T-helper 2 cell treated with Interferon-gamma antibody and Interleukin-4, amounts not matched to agents 5 μg/mL and 100 μg/mL, for 36 hours (primary cell): ENCODE data around the gene VAV3.

Experiments
- DNase-seq: peaks from one replicate; pipeline ENCODE4 v3.0.0; 2021; ENCODE audit warnings: low spot score
- H3K27ac Mint-ChIP-seq: one replicate; pipeline ENCODE4 v1.8.0; 2021; ENCODE audit warnings: mild to moderate bottlenecking, mixed read lengths
- H3K27me3 Mint-ChIP-seq: one replicate; pipeline ENCODE4 v1.8.0; 2021; ENCODE audit warnings: low read depth, mixed read lengths
- H3K36me3 Mint-ChIP-seq: one replicate; pipeline ENCODE4 v1.8.0; 2021; ENCODE audit warnings: low read depth, mixed read lengths
- H3K4me1 Mint-ChIP-seq: one replicate; pipeline ENCODE4 v1.8.0; 2021; ENCODE audit warnings: low read depth, mixed read lengths
- H3K4me3 Mint-ChIP-seq: one replicate; pipeline ENCODE4 v1.8.0; 2022; ENCODE audit warnings: mild to moderate bottlenecking, moderate library complexity, mixed read lengths
- H3K9me3 Mint-ChIP-seq: one replicate; pipeline ENCODE4 v1.8.0; 2021; ENCODE audit warnings: mixed read lengths

Gene VAV3

GRCh38 chr1:107817935-107818334 lies 147.0 kb downstream of the VAV3 start:
- Mint-ChIP-seq H3K27me3 (no peaks in the 10 kb centered on the region), H3K36me3 (peaks cover 2% of the 10 kb centered on the region), H3K4me3 (no peak overlapping the region), H3K9me3 (peaks cover 4% of the 10 kb centered on the region), H3K4me1 (peaks cover 7% of the 10 kb centered on the region), H3K27ac (no peak overlapping the region)
- no peak for DNase-seq

- Mint-ChIP-seq H3K27ac (no peak overlapping the region), H3K4me3 (no peak overlapping the region), H3K4me1 (peaks cover 7% of the 10 kb centered on the region), H3K27me3 (no peaks in the 10 kb centered on the region), H3K36me3 (no peaks in the 10 kb centered on the region), H3K9me3 (no peaks in the 10 kb centered on the region)
- DNase-seq, result no peak
Observed at GRCh38 chr1:107817206-107817605, 147.8 kb downstream of the VAV3 start.

GRCh38 chr1:107810291-107810951 lies 154.6 kb downstream of the VAV3 start:
- Mint-ChIP-seq H3K27ac (no peak overlapping the region), H3K27me3 (peaks cover 30% of the 10 kb centered on the region), H3K36me3 (no peaks in the 10 kb centered on the region), H3K4me1 (peaks cover 3% of the 10 kb centered on the region), H3K4me3 (no peak overlapping the region), H3K9me3 (no peaks in the 10 kb centered on the region)
- no peak for DNase-seq

- no peak for DNase-seq
- Mint-ChIP-seq H3K4me1 (peaks cover 27% of the 10 kb centered on the region), H3K9me3 (peaks cover 5% of the 10 kb centered on the region), H3K4me3 (no peak overlapping the region), H3K27me3 (peaks cover 30% of the 10 kb centered on the region), H3K27ac (no peak overlapping the region), H3K36me3 (peaks cover 8% of the 10 kb centered on the region)
Observed at GRCh38 chr1:107807855-107808254, 157.1 kb downstream of the VAV3 start.

- Mint-ChIP-seq H3K27me3 (peaks cover 30% of the 10 kb centered on the region), H3K27ac (no peak overlapping the region), H3K36me3 (peaks cover 8% of the 10 kb centered on the region), H3K4me1 (peaks cover 31% of the 10 kb centered on the region), H3K9me3 (peaks cover 5% of the 10 kb centered on the region), H3K4me3 (no peak overlapping the region)
- DNase-seq, result no peak
Observed at GRCh38 chr1:107807405-107807804, 157.6 kb downstream of the VAV3 start.

DNA sequence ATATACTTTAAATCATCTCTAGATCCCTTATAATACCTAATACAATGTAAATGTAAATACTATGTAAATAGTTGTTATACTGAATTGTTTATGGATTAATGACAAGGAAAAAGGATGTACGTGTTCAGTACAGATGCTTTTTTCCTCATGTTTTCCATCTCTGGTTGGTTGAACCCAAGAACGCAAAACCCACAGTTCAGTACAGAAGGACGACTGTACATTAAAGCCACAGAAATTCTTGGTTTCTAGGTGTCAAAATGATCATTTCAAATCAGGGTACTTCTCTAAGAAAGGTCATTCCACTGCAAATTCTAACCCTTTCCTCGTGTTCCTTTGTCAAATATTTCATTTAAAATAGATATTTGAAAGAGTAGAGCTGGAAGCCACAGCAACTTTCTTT lies 158.1 kb downstream of the VAV3 start:
- H3K4me3 Mint-ChIP-seq, result no peak overlapping the region
- peaks cover 31% of the 10 kb centered on the region for H3K4me1 Mint-ChIP-seq
- H3K36me3 Mint-ChIP-seq, result peaks cover 8% of the 10 kb centered on the region
- peaks cover 5% of the 10 kb centered on the region for H3K9me3 Mint-ChIP-seq
- no peak for DNase-seq
- no peak overlapping the region for H3K27ac Mint-ChIP-seq
- peaks cover 30% of the 10 kb centered on the region for H3K27me3 Mint-ChIP-seq

DNA sequence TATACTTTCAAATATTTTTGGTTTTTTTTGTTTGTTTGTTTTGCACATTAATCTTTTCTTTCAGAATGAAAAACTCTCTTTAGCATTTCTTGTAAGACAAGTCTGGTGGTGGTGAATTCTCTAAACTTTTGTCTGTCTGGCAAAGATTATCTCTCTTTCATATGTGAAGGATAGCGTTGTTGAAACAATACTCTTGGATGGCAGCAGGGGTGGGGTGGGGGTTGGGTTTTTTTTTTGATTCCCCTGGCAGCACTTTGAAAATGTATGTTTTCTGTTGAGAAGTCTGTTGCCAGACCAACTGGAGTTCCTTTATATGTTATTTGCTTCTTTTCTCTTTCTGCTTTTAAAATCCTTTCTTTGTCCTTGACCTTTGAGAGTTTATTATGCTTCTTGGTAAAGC lies 160.2 kb downstream of the VAV3 start:
- H3K36me3 Mint-ChIP-seq, result peaks cover 8% of the 10 kb centered on the region
- H3K4me1 Mint-ChIP-seq, result peaks cover 33% of the 10 kb centered on the region
- DNase-seq, result no peak
- peaks cover 15% of the 10 kb centered on the region for H3K27me3 Mint-ChIP-seq
- peaks cover 9% of the 10 kb centered on the region for H3K9me3 Mint-ChIP-seq
- H3K4me3 Mint-ChIP-seq, result peak overlapping the region; percentile 66
- peak overlapping the region; percentile 66 for H3K27ac Mint-ChIP-seq

GRCh38 chr1:107804134-107804533 lies 160.8 kb downstream of the VAV3 start:
- H3K36me3 Mint-ChIP-seq, result peaks cover 8% of the 10 kb centered on the region
- DNase-seq, result no peak
- H3K27ac Mint-ChIP-seq, result peak overlapping the region; percentile 37
- peak overlapping the region; percentile 66 for H3K4me3 Mint-ChIP-seq
- H3K4me1 Mint-ChIP-seq, result peaks cover 33% of the 10 kb centered on the region
- H3K27me3 Mint-ChIP-seq, result peaks cover 12% of the 10 kb centered on the region
- peaks cover 9% of the 10 kb centered on the region for H3K9me3 Mint-ChIP-seq

DNA sequence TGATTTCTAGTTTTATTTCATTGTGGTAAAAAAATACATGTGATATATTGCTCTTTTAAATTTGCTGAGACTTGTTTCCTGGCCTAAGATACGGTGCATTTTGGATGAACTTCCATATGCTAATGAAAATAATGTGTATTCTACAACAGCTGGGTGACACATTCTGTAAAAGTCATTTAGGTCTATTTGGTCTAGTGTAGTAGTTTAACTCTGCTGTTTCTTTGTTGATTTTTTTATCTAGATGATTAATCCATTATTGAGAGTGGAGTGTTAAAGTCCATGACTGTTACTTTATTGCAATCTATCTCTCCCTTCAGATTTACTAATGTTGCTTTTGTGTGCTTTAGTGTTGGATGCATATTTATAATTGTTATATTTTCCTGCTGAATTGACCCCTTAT lies 161.4 kb downstream of the VAV3 start:
- H3K9me3 Mint-ChIP-seq, result peaks cover 9% of the 10 kb centered on the region
- peak overlapping the region; percentile 5 for H3K4me3 Mint-ChIP-seq
- DNase-seq, result no peak
- H3K27ac Mint-ChIP-seq, result no peak overlapping the region
- H3K27me3 Mint-ChIP-seq, result peaks cover 6% of the 10 kb centered on the region
- H3K4me1 Mint-ChIP-seq, result peaks cover 33% of the 10 kb centered on the region
- peaks cover 8% of the 10 kb centered on the region for H3K36me3 Mint-ChIP-seq

GRCh38 chr1:107802654-107803053 lies 162.3 kb downstream of the VAV3 start:
- Mint-ChIP-seq H3K9me3 (peaks cover 9% of the 10 kb centered on the region), H3K4me3 (no peak overlapping the region), H3K27me3 (peaks cover 2% of the 10 kb centered on the region), H3K4me1 (peaks cover 33% of the 10 kb centered on the region), H3K27ac (no peak overlapping the region), H3K36me3 (peaks cover 8% of the 10 kb centered on the region)
- DNase-seq, result no peak

- Mint-ChIP-seq H3K4me3 (no peak overlapping the region), H3K27ac (no peak overlapping the region)
- DNase-seq, result no peak
Observed at GRCh38 chr1:107795994-107796393, 169.0 kb downstream of the VAV3 start.

DNA sequence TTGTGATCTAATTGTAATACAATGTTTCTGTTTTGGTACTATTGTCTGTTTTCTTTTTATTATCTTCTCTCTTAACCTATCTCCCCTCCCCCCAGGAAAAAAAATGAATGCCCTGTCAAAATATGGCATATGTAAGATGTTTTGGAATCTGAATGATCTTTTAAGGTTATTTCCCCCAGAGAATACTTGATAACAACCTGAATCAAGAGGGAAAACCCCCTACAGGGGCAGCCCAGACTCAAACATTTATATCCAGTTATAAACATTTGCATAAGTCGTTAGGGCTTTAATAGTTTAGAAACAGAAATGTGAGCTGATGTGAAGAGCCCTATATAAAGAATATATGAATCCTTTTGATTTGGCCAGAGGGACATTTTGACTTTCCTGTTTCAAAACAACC lies 169.5 kb downstream of the VAV3 start:
- Mint-ChIP-seq H3K4me3 (no peak overlapping the region), H3K27ac (no peak overlapping the region)
- DNase-seq, result no peak

More at GRCh38 chr1:107795994-107796393, 169.0 kb downstream of the VAV3 start:
- Mint-ChIP-seq H3K36me3 (no peaks in the 10 kb centered on the region), H3K4me1 (peaks cover 2% of the 10 kb centered on the region), H3K9me3 (peaks cover 4% of the 10 kb centered on the region), H3K27me3 (no peaks in the 10 kb centered on the region)

GRCh38 chr1:107794571-107794970 lies 170.4 kb downstream of the VAV3 start:
- Mint-ChIP-seq H3K4me1 (no peaks in the 10 kb centered on the region), H3K36me3 (no peaks in the 10 kb centered on the region), H3K4me3 (no peak overlapping the region), H3K9me3 (no peaks in the 10 kb centered on the region), H3K27ac (no peak overlapping the region), H3K27me3 (no peaks in the 10 kb centered on the region)
- no peak for DNase-seq

More for the DNA sequence above, 169.5 kb downstream of the VAV3 start:
- no peaks in the 10 kb centered on the region for H3K9me3 Mint-ChIP-seq
- no peaks in the 10 kb centered on the region for H3K36me3 Mint-ChIP-seq
- H3K4me1 Mint-ChIP-seq, result no peaks in the 10 kb centered on the region
- no peaks in the 10 kb centered on the region for H3K27me3 Mint-ChIP-seq

DNA sequence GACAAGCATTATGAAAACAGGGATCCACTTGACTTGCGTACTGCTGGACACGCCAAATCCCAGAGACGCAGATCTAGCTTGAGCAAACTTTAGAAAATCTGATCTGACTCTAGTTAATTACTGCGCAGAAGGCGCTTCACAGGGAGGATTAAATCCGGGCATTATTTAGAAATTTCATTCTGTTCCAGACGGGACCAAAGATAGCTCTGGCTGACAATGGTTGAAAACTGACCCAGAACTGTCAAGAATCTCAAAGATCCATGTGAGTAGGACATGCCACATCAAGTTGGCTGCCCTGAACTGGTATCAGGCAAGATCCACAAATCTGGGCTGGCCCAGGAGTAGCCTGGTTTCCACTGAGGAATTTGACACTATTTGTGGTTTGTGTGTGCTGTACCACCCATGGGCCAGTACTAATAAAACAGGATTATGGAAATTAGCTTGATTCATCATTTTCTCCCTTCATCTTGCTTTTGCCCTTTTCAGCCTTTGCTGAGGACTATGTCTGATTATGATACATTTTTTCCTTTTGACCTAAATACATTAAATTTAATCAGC lies 171.0 kb downstream of the VAV3 start:
- no peak for DNase-seq
- H3K4me1 Mint-ChIP-seq, result peaks cover 2% of the 10 kb centered on the region
- no peaks in the 10 kb centered on the region for H3K27me3 Mint-ChIP-seq
- H3K27ac Mint-ChIP-seq, result no peak overlapping the region
- H3K4me3 Mint-ChIP-seq, result no peak overlapping the region
- H3K9me3 Mint-ChIP-seq, result no peaks in the 10 kb centered on the region
- no peaks in the 10 kb centered on the region for H3K36me3 Mint-ChIP-seq

DNA sequence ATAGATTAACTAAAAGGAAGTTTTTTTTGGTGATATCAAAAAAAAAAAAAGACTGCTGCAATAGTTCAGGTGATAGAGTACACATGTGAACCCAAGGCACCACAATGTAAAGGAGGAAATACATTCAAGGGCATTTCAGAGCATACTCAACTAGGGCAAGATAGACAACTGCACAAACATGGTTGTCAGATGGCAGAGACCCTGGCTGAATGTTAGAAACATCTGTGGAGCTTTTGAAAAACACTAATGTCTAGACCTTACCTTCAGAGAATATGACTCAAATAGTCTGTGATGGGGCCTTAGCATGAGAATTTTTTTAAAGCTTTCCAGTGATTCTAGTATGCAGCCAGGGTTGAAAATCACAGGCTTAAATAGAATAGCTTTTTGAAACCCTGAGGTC lies 173.6 kb downstream of the VAV3 start:
- Mint-ChIP-seq H3K9me3 (no peaks in the 10 kb centered on the region), H3K27me3 (no peaks in the 10 kb centered on the region), H3K27ac (no peak overlapping the region), H3K4me1 (peaks cover 24% of the 10 kb centered on the region), H3K4me3 (no peak overlapping the region), H3K36me3 (no peaks in the 10 kb centered on the region)
- no peak for DNase-seq
